GM12892 (cell line): ENCODE measurements around the gene MAN2A1.

Experiments
- POLR2A ChIP-seq: IDR thresholded peaks from 2 replicates; pipeline ENCODE4 v1.6.1; 2011; ENCODE audit warnings: low read depth, low read length, control low read depth
- POLR2AphosphoS5 ChIP-seq: IDR thresholded peaks from 2 replicates; pipeline ENCODE4 v1.6.1; 2011; ENCODE audit warnings: low read depth, low read length, control low read depth

DNA sequence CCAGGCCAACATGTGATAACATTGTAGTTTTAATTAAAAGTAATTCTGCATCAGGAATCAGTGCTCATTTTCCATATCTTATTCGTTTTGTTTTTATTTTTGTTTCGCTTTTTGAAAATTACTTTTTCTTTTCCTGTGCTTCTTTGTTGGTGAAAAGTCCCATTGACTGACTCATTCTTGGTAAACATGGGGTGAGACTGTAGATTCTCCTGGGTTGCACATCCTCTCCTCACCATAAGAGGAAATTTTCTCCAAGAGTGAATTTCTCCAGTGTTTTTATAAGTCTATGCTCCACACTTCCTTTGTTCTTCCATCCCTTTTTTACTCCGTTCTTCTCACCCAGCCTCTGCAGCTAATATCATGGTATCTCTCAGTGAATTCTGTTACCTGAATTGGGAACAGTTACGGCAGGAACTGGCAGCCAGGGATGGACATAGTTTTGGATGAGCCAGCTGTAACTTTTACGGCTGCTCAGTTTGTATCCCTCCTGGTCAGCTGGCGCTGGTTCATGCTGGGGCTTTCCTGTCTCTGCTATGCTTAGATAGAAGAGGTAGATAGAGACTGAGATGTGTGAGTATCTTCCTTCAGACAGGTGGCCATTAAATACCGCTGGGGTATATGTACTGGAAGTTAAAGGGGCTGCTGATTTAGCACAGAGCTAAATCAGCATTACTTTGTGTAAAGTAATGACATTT lies 80.0 kb downstream of the MAN2A1 start:
- TF ChIP-seq POLR2A = no peak
- no peak for TF ChIP-seq POLR2AphosphoS5
